Measurements from ENCODE around the gene ZNF74.
A peak's percentile ranks its signal among the peaks of the same experiment; 100 is the strongest.
"Not testable (repeated sequence)": the region's sequence is repeated elsewhere in the genome, so short reads cannot be mapped to it uniquely, and the experiment has no call there.

ZNF74 gene
- total RNA-seq = 16.8 to 24.3 (median 24.3) reads per million in 3 experiments

DNA sequence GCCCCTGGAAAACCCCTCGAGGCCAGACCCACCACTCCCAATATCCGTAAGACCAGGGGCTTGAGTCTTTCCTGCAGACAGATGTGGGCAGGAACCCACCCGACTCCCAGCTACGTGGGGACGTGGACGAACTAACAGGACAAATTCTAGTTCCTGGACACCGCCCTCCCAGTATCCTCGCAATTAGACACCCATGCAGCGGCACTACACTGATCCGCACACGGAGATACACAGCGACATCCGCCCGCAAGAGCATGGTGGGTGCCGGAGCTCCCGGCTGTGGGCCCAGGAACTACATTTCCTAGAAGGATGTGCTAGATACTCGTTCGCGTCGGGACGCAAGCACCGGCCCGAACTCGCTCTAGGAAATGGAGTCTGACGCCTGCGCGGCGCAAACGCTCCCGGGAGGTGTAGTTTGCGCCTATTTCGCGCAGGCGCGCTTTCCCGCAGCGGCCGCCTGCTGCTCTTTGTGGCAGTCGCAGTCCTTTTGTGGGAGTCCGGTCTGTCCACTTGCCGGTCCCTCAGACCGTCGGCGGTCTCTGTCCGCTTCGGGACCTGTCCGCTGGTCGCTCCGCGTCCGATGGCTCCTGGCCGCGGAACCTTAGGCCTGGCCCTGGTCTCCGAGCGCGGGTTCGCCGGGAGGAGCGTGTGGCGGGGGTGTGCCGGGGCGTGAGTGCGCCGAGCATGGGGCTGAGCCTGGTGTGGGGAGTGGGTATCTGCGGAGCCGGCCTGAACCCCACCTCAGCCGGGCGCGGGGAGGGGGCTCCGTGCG lies at the start of gene ZNF74:
Gene ZNF74, plus strand, starts transcription at position 447 of the 772 bp plus-strand sequence. CDS start 478 bp downstream, outside the sequence.
- peak; percentile 85 for DNase-seq

DNA sequence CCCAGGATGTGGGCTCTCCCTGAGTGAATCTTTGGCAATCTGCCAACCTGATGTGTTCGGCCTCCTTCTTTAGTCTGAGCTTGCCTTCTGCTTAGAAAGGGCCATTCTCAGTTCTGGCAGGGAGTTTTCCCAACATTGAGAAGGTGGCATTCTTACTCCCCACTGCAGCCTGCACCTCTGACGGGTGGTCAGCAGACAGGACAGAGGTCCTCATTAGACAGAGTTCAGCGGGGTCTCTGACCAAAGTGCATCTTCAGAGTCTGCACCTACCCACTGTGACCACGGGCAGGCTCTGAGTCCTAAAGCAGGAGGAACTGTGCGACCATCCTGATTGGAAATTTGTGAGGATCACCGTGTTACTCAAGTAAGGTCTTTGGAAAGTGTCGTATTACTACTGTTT lies 47.4 kb upstream of the ZNF74 start:
- not testable (repeated sequence) for DNase-seq

DNA sequence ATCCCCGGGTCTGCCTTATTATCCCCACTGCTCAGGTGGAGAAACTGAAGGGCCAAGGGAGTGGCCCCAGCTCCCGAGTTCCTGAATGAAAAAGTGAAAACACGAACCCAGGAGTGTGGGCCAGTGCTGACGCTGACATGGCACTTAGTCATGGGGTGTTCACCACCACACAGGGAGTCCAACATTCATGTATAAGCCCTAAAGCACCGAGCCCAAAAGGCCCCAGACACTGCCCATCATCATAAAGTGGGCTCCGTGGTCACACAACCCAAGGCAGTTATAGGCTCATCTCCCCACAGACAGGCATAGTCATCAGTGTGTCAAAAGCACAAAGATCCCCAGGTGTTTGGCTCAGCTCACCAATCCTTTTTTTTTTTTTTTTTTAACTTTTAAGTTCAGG lies 41.4 kb upstream of the ZNF74 start:
- not testable (repeated sequence) for DNase-seq

DNA sequence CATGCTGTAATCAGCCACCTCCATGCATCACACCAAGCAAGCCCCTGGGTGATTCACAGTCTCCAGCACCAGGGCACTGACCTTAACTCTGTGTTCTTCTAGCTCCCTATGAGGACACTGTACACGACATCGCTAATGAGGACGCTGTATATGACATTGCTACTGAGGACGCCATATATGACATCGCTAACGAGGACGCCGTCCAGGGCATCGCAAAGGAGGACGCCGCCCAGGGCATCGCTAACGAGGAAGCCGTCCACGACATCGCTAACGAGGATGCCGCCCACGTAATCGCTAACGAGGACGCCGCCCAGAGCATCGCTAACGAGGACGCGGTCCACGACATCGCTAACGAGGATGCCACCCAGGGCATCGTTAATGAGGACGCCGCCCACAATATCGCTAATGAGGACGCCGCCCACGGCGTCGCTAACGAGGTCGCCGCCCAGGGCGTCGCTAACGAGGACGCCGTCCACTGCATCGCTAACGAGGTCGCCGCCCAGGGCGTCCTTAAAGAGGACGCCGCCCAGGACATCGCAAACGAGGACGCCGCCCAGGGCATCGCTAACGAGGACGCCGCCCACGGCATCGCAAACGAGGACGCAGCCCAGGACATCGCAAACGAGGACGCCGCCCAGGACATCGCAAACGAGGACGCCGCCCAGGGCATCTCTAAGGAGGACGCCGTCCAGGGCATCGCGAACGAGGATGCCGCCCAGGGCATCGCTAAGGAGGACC lies 39.5 kb upstream of the ZNF74 start:
- no peak for DNase-seq

DNA sequence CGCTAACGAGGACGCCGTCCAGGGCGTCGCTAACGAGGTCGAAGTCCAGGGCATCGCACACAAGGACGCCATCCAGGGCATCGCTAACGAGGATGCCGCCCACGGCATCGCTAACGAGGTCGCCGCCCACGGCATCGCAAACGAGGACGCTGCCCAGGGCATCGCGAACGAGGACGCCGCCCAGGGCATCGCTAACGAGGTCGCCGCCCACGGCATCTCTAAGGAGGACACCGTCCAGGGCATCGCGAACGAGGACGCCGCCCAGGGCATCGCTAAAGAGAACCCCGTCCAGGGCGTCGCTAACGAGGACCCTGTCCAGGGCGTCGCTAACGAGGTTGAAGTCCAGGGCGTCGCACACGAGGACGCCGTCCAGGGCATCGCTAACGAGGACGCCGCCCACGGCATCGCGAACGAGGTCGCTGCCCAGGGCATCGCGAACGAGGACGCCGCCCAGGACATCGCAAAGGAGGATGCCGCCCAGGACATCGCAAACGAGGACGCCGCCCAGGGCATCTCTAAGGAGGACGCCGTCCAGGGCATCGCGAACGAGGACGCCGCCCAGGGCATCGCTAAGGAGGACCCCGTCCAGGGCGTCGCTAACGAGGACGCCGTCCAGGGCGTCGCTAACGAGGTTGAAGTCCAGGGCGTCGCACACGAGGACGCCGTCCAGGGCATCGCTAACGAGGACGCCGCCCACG lies 37.9 kb upstream of the ZNF74 start:
- DNase-seq = not testable (repeated sequence)

DNA sequence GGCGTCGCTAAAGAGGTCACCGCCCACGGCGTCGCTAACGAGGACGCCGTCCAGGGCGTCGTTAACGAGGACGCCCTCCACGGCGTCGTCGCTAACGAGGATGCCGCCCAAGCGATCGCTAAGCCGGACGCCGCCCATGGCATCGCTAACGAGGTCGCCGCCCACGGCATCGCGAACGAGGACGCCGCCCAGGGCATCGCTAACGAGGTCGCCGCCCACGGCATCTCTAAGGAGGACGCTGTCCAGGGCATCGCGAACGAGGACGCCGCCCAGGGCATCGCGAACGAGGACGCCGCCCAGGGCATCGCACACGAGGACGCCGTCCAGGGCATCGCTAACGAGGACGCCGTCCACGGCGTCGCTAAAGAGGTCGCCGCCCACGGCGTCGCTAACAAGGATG lies 37.0 kb upstream of the ZNF74 start:
- DNase-seq = not testable (repeated sequence)

DNA sequence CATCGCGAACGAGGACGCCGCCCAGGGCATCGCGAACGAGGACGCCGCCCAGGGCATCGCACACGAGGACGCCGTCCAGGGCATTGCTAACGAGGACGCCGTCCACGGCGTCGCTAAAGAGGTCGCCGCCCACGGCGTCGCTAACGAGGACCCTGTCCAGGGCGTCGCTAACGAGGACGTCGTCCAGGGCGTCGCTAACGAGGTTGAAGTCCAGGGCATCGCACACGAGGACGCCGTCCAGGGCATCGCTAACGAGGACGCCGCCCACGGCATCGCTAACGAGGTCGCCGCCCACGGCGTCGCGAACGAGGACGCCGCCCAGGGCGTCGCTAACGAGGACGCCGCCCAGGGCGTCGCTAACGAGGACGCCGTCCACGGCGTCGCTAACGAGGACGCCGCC lies 36.0 kb upstream of the ZNF74 start:
- not testable (repeated sequence) for DNase-seq

DNA sequence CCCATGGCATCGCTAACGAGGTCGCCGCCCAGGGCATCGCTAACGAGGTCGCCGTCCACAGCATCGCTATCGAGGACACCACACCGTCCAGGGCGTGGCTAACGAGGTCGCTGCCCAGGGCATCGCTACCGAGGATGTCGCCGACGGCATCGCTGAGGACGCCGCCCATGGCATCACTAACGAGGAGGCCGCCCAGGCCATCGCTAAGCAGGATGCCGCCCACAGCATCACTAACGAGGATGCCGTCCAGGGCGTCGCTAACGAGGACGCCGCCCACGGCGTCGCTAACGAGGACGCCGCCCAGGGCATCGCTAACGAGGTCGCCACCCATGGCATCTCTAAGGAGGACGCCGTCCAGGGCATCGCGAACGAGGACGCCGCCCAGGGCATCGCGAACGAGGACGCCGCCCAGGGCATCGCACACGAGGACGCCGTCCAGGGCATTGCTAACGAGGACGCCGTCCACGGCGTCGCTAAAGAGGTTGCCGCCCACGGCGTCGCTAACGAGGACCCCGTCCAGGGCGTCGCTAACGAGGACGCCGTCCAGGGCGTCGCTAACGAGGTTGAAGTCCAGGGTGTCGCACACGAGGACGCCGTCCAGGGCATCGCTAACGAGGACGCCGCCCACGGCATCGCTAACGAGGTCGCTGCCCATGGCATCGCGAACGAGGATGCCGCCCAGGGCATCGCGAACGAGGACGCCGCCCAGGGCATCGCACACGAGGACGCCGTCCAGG lies 35.3 kb upstream of the ZNF74 start:
- DNase-seq = not testable (repeated sequence)

DNA sequence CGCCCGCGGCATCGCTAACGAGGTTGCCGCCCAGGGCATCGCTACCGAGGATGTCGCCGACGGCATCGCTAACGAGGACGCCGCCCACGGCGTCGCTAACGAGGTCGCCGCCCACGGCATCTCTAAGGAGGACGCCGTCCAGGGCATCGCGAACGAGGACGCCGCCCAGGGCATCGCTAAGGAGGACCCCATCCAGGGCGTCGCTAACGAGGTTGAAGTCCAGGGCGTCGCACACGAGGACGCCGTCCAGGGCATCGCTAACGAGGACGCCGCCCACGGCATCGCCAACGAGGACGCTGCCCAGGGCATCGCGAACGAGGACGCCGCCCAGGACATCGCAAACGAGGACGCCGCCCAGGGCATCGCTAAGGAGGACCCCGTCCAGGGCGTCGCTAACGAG lies 33.7 kb upstream of the ZNF74 start:
- DNase-seq = not testable (repeated sequence)

DNA sequence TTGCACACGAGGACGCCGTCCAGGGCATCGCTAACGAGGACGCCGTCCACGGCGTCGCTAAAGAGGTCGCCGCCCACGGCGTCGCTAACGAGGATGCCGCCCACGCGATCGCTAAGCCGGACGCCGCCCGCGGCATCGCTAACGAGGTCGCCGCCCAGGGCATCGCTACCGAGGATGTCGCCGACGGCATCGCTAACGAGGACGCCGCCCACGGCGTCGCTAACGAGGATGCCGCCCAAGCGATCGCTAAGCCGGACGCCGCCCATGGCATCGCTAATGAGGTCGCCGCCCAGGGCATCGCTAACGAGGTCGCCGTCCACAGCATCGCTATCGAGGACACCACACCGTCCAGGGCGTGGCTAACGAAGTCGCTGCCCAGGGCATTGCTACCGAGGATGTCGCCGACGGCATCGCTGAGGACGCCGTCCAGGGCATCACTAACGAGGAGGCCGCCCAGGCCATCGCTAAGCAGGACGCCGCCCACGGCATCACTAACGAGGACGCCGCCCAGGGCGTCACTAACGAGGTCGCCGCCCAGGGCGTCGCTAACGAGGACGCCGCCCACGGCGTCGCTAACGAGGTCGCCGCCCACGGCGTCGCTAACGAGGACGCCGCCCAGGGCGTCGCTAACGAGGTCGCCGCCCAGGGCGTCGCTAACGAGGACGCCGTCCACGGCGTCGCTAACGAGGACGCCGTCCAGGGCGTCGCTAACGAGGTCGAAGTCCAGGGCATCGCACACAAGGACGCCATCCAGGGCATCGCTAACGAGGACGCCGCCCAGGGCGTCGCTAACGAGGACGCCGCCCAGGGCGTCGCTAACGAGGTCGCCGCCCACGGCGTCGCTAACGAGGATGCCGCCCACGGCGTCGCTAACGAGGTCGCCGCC lies 32.8 kb upstream of the ZNF74 start:
- DNase-seq = not testable (repeated sequence)

DNA sequence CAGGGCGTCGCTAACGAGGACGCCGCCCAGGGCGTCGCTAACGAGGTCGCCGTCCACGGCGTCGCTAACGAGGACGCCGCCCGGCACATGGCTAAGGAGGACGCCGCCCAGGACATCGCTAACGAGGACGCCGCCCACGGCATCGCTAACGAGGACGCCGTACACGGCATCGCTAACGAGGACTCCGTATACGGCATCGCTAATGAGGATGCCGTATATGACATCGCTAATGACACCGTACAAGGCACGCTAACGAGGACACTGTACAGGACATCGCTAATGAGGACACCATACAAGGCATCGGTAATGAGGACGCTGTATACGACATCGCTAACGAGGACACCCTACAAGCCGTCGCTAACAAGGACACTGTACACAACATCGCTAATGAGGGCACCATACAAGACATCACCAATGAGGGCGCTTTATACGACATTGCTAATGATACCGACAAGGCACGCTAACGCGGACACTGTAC lies 32.2 kb upstream of the ZNF74 start:
- not testable (repeated sequence) for DNase-seq

DNA sequence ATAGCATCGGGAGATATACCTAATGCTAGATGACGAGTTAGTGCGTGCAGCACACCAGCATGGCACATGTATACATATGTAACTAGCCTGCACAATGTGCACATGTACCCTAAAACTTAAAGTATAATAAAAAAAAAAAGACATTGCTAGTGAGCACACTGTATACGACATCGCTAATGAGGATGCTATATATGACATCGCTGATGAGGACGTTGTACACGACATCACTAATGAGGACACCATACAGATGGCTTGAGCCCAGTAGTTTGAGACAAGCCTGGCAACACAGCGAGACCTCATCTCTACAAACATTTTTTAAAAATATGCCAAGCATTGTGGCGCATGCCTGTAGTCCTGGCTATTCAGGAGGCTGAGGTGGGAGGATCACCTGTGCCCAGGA lies 31.5 kb upstream of the ZNF74 start:
- DNase-seq = not testable (repeated sequence)

DNA sequence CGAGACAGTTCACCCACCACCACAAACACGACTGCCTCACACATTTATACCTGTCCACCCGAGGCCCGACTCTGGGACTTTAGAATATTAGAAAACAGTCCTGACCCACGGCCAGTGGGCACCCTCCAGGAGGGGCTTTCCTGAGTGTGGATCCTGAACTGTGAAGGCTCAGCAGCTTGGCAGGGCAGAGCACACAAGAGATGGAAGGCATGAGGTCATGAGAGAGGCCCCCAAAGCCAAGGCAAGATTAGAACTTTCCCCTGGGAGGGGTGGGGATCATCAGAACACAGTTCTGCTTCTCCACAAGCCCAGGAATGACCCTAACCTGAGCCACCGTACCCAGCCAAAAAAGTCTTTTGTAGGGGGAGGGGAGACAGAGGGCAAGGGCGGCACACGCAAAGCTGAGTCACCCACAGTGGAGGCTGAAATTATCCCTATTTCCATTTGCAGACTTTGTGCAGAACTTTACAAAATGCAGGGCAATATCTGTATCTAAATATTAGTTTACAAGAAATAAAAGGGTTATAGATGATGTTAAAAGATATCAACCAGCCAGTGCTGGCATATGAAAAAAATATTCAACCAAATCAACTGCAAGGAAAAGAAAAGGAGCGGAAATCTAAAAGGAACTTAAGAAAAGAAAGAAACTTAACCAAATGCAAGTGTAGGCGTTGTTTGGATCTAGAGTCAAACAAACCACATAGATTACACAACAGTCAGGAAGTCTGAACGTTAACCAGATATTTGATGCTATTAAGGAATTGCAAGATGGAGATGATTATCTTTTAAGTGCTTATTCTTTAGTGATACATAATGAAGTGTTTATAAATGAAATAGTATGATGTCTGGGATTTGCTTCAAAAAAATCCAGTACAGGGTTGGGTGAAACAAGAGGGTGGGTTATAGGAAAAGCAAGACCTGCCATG lies 29.4 kb upstream of the ZNF74 start:
- not testable (repeated sequence) for DNase-seq

DNA sequence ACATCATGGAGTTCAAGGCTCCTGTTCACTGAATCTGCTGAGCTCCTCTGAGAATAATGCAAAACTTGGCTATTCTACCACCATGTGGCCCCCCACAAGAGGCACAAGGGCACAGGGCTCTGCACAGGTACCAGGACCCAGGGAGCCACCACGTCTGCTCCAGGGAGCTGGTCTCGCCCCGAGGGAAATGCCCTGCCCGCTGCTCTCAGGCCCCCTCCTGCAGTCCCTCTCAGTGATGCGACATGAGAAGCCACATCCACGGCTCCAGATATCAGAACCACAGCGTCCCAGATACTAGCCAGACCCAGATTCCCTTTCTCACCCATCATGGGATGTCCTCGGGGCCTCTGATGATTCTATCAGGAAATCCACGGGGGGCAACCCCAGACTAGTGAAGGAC lies 27.1 kb upstream of the ZNF74 start:
- not testable (repeated sequence) for DNase-seq

DNA sequence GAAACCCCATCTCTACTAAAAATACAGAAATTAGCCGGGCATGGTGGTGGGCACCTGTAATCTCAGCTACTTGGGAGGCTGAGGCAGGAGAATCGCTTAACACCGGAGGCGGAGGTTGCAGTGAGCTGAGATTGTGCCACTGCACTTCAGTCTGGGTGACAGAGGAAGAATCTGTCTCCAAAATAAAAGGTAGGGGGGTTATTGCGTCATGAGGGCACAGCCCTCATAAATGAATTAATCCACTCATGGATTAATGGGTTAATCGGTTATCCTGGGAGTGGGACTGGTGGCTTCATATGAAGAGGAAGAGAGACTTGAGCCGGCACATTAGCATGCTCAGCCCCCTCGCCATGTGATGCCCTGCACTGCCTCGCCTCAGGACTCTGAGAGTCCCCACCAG lies 25.1 kb upstream of the ZNF74 start:
- DNase-seq = not testable (repeated sequence)

DNA sequence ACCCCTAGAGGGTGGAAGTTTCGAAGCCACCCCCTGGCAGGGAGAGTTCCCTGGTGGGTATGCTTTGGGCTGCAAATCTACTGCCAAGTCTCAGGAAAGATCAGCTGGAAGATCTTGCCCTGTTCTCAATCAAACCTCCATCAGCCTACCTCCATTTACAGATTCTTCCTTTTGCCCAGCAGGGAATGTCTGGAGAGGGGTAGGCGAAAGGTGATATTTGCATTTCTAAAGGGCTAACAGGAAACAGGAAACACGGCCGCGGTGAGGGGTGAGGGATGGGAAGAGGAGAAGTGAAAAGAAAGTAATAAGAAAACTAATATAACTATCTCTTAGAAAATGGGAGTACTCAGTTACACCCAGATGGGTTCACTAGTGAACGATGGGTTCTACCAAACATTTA lies 22.3 kb upstream of the ZNF74 start:
- DNase-seq = not testable (repeated sequence)

DNA sequence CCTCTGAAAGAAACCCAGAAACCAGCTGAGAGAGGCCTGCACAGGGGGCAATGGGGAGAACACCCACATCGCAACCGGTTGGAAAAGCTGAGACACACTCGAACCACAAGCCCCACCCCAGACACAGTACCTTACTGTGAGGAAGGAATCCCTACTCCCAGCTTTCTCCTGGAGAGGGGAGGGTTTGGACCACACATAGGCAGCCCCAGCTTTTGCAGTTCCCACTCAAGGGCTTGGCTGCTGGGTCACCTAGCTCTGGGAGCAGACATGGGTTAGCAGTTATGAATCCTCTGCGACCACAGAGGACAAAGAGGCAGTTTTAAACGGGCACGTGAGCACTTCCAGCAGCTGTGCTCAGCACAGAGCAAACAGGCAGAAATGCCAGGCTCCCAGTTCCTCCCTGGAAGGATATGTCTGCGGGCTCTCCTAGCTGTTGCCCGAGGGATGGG lies 21.5 kb upstream of the ZNF74 start:
- not testable (repeated sequence) for DNase-seq

DNA sequence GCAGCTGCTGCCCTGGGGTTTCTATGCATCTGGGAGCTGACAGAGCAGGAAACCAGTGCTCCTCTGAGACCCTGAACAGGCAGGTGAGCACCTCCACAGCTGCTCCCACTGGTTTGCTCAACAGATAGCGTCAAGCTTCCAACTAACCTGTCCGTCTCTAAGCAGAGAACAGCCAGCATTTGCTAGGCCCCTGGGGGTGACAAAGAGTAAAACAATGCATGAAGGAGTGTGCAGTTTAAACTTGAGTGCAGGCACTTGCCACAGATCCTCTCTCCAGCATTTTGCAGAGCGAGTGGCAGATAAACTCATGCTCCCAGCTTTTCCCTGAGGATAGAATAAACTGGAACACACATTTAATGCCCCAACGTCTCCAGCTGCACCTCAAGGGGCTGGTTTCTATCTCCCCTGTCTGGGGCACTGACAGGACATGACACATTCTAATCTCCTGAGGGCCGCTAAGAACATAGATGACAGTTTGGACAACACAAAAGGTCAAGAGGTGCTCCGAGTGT lies 20.7 kb upstream of the ZNF74 start:
- DNase-seq = not testable (repeated sequence)

DNA sequence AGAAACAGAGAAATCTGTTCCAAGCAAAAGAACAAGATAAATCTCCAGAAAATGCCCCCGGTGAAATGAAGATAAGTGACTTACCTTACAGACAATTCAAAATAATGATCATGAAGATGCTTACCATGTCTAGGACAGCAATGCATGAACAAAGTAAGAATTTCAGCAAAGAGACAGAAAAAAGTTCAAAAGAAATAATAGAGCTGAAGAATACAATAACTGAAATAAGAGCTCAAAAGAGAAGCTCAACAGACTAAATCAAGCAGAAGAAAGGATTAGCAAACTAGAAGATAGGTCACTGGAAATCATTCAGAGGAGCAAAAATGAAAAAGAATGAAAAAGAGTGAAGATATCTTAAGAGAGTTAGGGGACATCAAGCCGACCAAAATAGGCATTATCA lies 19.8 kb upstream of the ZNF74 start:
- DNase-seq = not testable (repeated sequence)

DNA sequence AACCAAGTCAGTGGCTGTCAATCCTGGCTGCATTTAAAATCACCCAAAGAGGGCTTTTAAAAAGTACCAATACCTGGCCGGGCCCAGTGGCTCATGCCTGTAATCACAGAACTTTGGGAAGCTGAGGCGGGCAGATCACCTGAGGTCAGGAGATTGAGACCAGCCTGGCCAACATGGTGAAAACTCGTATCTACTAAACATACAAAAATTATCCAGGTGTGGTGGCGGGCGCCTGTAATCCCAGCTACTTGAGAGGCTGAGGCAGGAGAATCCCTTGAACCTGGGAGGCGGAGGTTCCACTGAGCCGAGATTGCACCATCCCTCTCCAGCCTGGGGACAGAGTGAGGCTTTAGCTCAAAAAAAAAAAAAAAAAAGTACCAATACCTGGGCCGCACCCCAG lies 17.7 kb upstream of the ZNF74 start:
- DNase-seq = not testable (repeated sequence)
